Kidney (tissue), 14 donors: ENCODE data around the gene NELFE. TPM values are rescaled to one million over a fixed set of nuclear protein-coding genes. Genes with fewer than 3 reads are reported as not detected.

Experiments used
- DNase-seq, 5 donors: peaks; one replicate each; pipeline ENCODE4 v3.0.0-alpha.2; 2013 to 2020
- FAIRE-seq: peaks from 2 replicates; lab custom pipeline; 2012; peaks lifted over from hg19 to GRCh38; lab: Jason Lieb, UNC
- H3K27ac ChIP-seq, 2 donors: one replicate each; pipeline ENCODE4 v1.7.0; 2013; ENCODE audit warnings: low read depth in 2 of 2, low read length in 2 of 2, inconsistent platforms in 1 of 2
- H3K27me3 ChIP-seq: one replicate; pipeline ENCODE4 v1.7.1; 2013; ENCODE audit warnings: low read length, inconsistent platforms; ENCODE audit not compliant: control insufficient read depth, insufficient read depth
- H3K36me3 ChIP-seq, 3 donors: one replicate each; pipeline versions ENCODE4 v1.7.0 to v1.7.1; 2013; ENCODE audit warnings: low read length in 3 of 3, control low read depth in 1 of 3, inconsistent platforms in 1 of 3; ENCODE audit not compliant: insufficient read depth in 3 of 3, control insufficient read depth in 2 of 3
- H3K4me1 ChIP-seq, 3 donors: one replicate each; pipeline versions ENCODE4 v1.7.0 to v1.7.1; 2013; ENCODE audit warnings: low read length in 3 of 3, inconsistent platforms in 1 of 3, low read depth in 1 of 3; ENCODE audit not compliant: control insufficient read depth in 2 of 3, insufficient read depth in 2 of 3
- H3K4me3 ChIP-seq, 3 donors: one replicate each; pipeline versions ENCODE4 v1.7.0 to v1.8.1; 2013; ENCODE audit warnings: low read length in 3 of 3, control low read depth in 1 of 3, inconsistent platforms in 1 of 3
- H3K9ac ChIP-seq, 3 donors: one replicate each; pipeline versions ENCODE4 v1.7.0 to v1.7.1; 2013; ENCODE audit warnings: low read length in 3 of 3, control low read depth in 1 of 3, inconsistent platforms in 1 of 3
- H3K9me3 ChIP-seq, 3 donors: one replicate each; pipeline versions ENCODE4 v1.7.0 to v1.7.1; 2013; ENCODE audit warnings: low read length in 3 of 3, control low read depth in 1 of 3, inconsistent platforms in 1 of 3; ENCODE audit not compliant: control insufficient read depth in 2 of 3, insufficient read depth in 1 of 3
- CTCF ChIP-seq: IDR thresholded peaks from 3 replicates; pipeline ENCODE4 v1.5.1; 2012; ENCODE audit warnings: mild to moderate bottlenecking, moderate library complexity, borderline replicate concordance; ENCODE audit not compliant: insufficient read depth; ENCODE audit errors: extremely low read depth
- intact Hi-C: fragments of 100-400 bp; cut with DNase I; formaldehyde crosslinking; loops from one replicate; pipeline ENCODE4 v1.11.1; 2022
- microRNA-seq: library from miRNA; unstranded; fragments of <30 nt; microRNA quantifications from one replicate; pipeline ENCODE4 v1.2.0, GENCODE V29; 2020
- polyA plus RNA-seq: library from polyadenylated mRNA; stranded (reverse); fragments of 350-450 nt; fragmentation: Illumina TruSeq; extraction: RNeasy Lipid Tissue Mini Kit (QIAGEN cat#74804); gene quantifications from one replicate; pipeline ENCODE4 v1.2.3, GENCODE V29; 2014; ENCODE audit warnings: low read depth, low replicate concordance; ENCODE audit not compliant: insufficient read depth
- total RNA-seq: library from RNA; stranded (reverse); fragmentation: NEBNext Ultra II Directional; extraction: Animal tissue kit (Norgen Biotek cat#: 25700); gene quantifications from one replicate; pipeline ENCODE4 v1.2.1, GENCODE V29; 2021
- donor health status: control.
- donor health status: control.
- donor health status: control.
- donor health status: control.
- donor health status: control.
- donor health status: DM: yes; HTN: yes; CAD: no.
- donor health status: Normal renal cell carcinoma (clear cell type).

The NELFE gene
- total and polyA plus RNA-seq, 2 donors from 2014 or later = 62.0 to 83.0 TPM

- intact Hi-C loops = no loop called here
- DNase-seq (no peak), FAIRE-seq (no peak)
- Histone ChIP-seq H3K9me3 (no peaks in the 10 kb centered on the region), H3K4me3 (no peak overlapping the region), H3K36me3 (no peaks in the 10 kb centered on the region), H3K9ac (no peak overlapping the region), H3K27ac (no peak overlapping the region), H3K4me1 (peaks cover 0 to 8% (median 6%) of the 10 kb centered on the region in 3 donors), H3K27me3 (no peaks in the 10 kb centered on the region)
- no peak for TF ChIP-seq CTCF
Observed at GRCh38 chr6:31906122-31906521, 52.6 kb downstream of the NELFE start.

- Histone ChIP-seq H3K9me3 (no peaks in the 10 kb centered on the region), H3K27me3 (no peaks in the 10 kb centered on the region), H3K36me3 (no peaks in the 10 kb centered on the region), H3K9ac (no peak overlapping the region), H3K4me1 (peaks cover 0 to 10% (median 8%) of the 10 kb centered on the region in 3 donors), H3K27ac (no peak overlapping the region), H3K4me3 (no peak overlapping the region)
- intact Hi-C loops = no loop called here
- no peak for DNase-seq
- FAIRE-seq = no peak
- TF ChIP-seq CTCF = no peak
Observed at GRCh38 chr6:31905041-31905440, 53.7 kb downstream of the NELFE start.

GRCh38 chr6:31903957-31904356, 54.8 kb downstream of the NELFE start:
- DNase-seq (no peak), FAIRE-seq (no peak)
- no peaks in the 10 kb centered on the region for H3K36me3 ChIP-seq
- H3K4me3 ChIP-seq = no peak overlapping the region
- H3K4me1 ChIP-seq = peaks cover 0 to 13% (median 8%) of the 10 kb centered on the region in 3 donors
- no peak overlapping the region for H3K9ac ChIP-seq
- TF ChIP-seq CTCF = no peak
- H3K27me3 ChIP-seq = no peaks in the 10 kb centered on the region
- intact Hi-C loops = no loop called here
- H3K9me3 ChIP-seq = no peaks in the 10 kb centered on the region
- H3K27ac ChIP-seq = no peak overlapping the region

Small RNA genes lying within 50 kb of the gene (microRNA-seq; reads per million reads assigned to microRNA genes)
- gene MIR1236 = not detected

Other genes with a start within 250 kb of the NELFE start
Only the 30 nearest of the 35 such genes appear.
- gene DDAH2, start 229.7 kb downstream of the NELFE start, total RNA-seq = 98.9 TPM
- gene DDAH2, start 229.7 kb downstream of the NELFE start, polyA plus RNA-seq = 147 TPM
- 456 TPM for gene CLIC1, start 222.4 kb downstream of the NELFE start, total RNA-seq
- 489 TPM for gene CLIC1, start 222.4 kb downstream of the NELFE start, polyA plus RNA-seq
- gene MSH5, start 219.0 kb downstream of the NELFE start, total RNA-seq = 23.7 TPM
- gene MSH5, start 219.0 kb downstream of the NELFE start, polyA plus RNA-seq = 14.4 TPM
- gene SAPCD1, start 196.3 kb downstream of the NELFE start, total RNA-seq = 6.5 TPM
- 6.8 TPM for gene SAPCD1, start 196.3 kb downstream of the NELFE start, polyA plus RNA-seq
- 32.5 TPM for gene VWA7, start 181.6 kb downstream of the NELFE start, total RNA-seq
- 10.2 TPM for gene VWA7, start 181.6 kb downstream of the NELFE start, polyA plus RNA-seq
- gene VARS1, start 163.2 kb downstream of the NELFE start, total RNA-seq = 79.0 TPM
- 30.3 TPM for gene VARS1, start 163.2 kb downstream of the NELFE start, polyA plus RNA-seq
- gene LSM2, start 152.0 kb downstream of the NELFE start, total RNA-seq = 41.6 TPM
- 70.6 TPM for gene LSM2, start 152.0 kb downstream of the NELFE start, polyA plus RNA-seq
- 1.7 TPM for gene HSPA1L, start 143.7 kb downstream of the NELFE start, total RNA-seq
- 2.3 TPM for gene HSPA1L, start 143.7 kb downstream of the NELFE start, polyA plus RNA-seq
- gene HSPA1A, start 143.4 kb downstream of the NELFE start, total RNA-seq = 133 TPM
- 209 TPM for gene HSPA1A, start 143.4 kb downstream of the NELFE start, polyA plus RNA-seq
- 142 TPM for gene HSPA1B, start 131.2 kb downstream of the NELFE start, total RNA-seq
- 175 TPM for gene HSPA1B, start 131.2 kb downstream of the NELFE start, polyA plus RNA-seq
- 66.9 TPM for gene NEU1, start 96.2 kb downstream of the NELFE start, total RNA-seq
- 131 TPM for gene NEU1, start 96.2 kb downstream of the NELFE start, polyA plus RNA-seq
- 137 TPM for gene SLC44A4, start 80.0 kb downstream of the NELFE start, total RNA-seq
- gene SLC44A4, start 80.0 kb downstream of the NELFE start, polyA plus RNA-seq = 37.4 TPM
- gene EHMT2, start 61.3 kb downstream of the NELFE start, total RNA-seq = 40.5 TPM
- gene EHMT2, start 61.3 kb downstream of the NELFE start, polyA plus RNA-seq = 35.3 TPM
- gene ZBTB12, start 56.9 kb downstream of the NELFE start, total RNA-seq = 3.4 TPM
- gene ZBTB12, start 56.9 kb downstream of the NELFE start, polyA plus RNA-seq = 2.5 TPM
- 38.7 TPM for gene C2, start 31.3 kb downstream of the NELFE start, total RNA-seq
- gene C2, start 31.3 kb downstream of the NELFE start, polyA plus RNA-seq = 84.0 TPM
- gene CFB, start 12.9 kb downstream of the NELFE start, total RNA-seq = 200 TPM
- 154 TPM for gene CFB, start 12.9 kb downstream of the NELFE start, polyA plus RNA-seq
- gene SKIC2, start 204 bp upstream of the NELFE start, total RNA-seq = 67.8 TPM
- gene SKIC2, start 204 bp upstream of the NELFE start, polyA plus RNA-seq = 55.0 TPM
- 21.3 TPM for gene DXO, start 13.2 kb upstream of the NELFE start, total RNA-seq
- 26.0 TPM for gene DXO, start 13.2 kb upstream of the NELFE start, polyA plus RNA-seq
- 250 TPM for gene C4A, start 23.1 kb upstream of the NELFE start, total RNA-seq
- 521 TPM for gene C4A, start 23.1 kb upstream of the NELFE start, polyA plus RNA-seq
- gene C4B, start 55.8 kb upstream of the NELFE start, total RNA-seq = 596 TPM
- 578 TPM for gene C4B, start 55.8 kb upstream of the NELFE start, polyA plus RNA-seq
- gene CYP21A2, start 79.4 kb upstream of the NELFE start, total RNA-seq = 3.2 TPM
- gene CYP21A2, start 79.4 kb upstream of the NELFE start, polyA plus RNA-seq = 8.2 TPM
- gene TNXB, start 150.4 kb upstream of the NELFE start, total RNA-seq = 88.2 TPM
- gene TNXB, start 150.4 kb upstream of the NELFE start, polyA plus RNA-seq = 13.3 TPM
- 104 TPM for gene ATF6B, start 169.3 kb upstream of the NELFE start, total RNA-seq
- gene ATF6B, start 169.3 kb upstream of the NELFE start, polyA plus RNA-seq = 40.3 TPM
- gene FKBPL, start 171.3 kb upstream of the NELFE start, total RNA-seq = 4.8 TPM
- 5.7 TPM for gene FKBPL, start 171.3 kb upstream of the NELFE start, polyA plus RNA-seq
- 2.4 TPM for gene PRRT1, start 193.0 kb upstream of the NELFE start, total RNA-seq
- 4.0 TPM for gene PRRT1, start 193.0 kb upstream of the NELFE start, polyA plus RNA-seq
- 23.0 TPM for gene PPT2, start 195.2 kb upstream of the NELFE start, total RNA-seq
- 20.3 TPM for gene PPT2, start 195.2 kb upstream of the NELFE start, polyA plus RNA-seq
- gene EGFL8, start 205.6 kb upstream of the NELFE start, total RNA-seq = 18.3 TPM
- gene EGFL8, start 205.6 kb upstream of the NELFE start, polyA plus RNA-seq = 15.0 TPM
- gene AGPAT1, start 217.1 kb upstream of the NELFE start, total RNA-seq = 58.9 TPM
- gene AGPAT1, start 217.1 kb upstream of the NELFE start, polyA plus RNA-seq = 87.1 TPM
- 74.1 TPM for gene RNF5, start 219.4 kb upstream of the NELFE start, total RNA-seq
- 208 TPM for gene RNF5, start 219.4 kb upstream of the NELFE start, polyA plus RNA-seq
- gene AGER, start 225.3 kb upstream of the NELFE start, total RNA-seq = 13.0 TPM
- 7.1 TPM for gene AGER, start 225.3 kb upstream of the NELFE start, polyA plus RNA-seq